Duodenal mucosa (tissue), 2 donors: ENCODE data around the gene FOXN3.

ENCODE experiments used
- H3K27ac ChIP-seq: one replicate; pipeline ENCODE4 v1.7.0; 2013; ENCODE audit warnings: low read depth, low read length
- H3K27me3 ChIP-seq, 2 donors: one replicate each; pipeline ENCODE4 v1.7.0; 2013; ENCODE audit warnings: low read length in 2 of 2, control low read depth in 1 of 2; ENCODE audit not compliant: insufficient read depth in 2 of 2, control insufficient read depth in 1 of 2
- H3K36me3 ChIP-seq, 2 donors: one replicate each; pipeline ENCODE4 v1.7.0; 2013; ENCODE audit warnings: low read length in 2 of 2, control low read depth in 1 of 2; ENCODE audit not compliant: insufficient read depth in 2 of 2, control insufficient read depth in 1 of 2
- H3K4me1 ChIP-seq, 2 donors: one replicate each; pipeline ENCODE4 v1.7.0; 2013; ENCODE audit warnings: low read length in 2 of 2, control low read depth in 1 of 2; ENCODE audit not compliant: insufficient read depth in 2 of 2, control insufficient read depth in 1 of 2
- H3K4me3 ChIP-seq, 2 donors: one replicate each; pipeline ENCODE4 v1.7.0; 2013; ENCODE audit warnings: low read length in 2 of 2, low read depth in 1 of 2
- H3K9ac ChIP-seq, 2 donors: one replicate each; pipeline ENCODE4 v1.7.0; 2013; ENCODE audit warnings: low read length in 2 of 2, low read depth in 1 of 2
- H3K9me3 ChIP-seq, 2 donors: one replicate each; pipeline ENCODE4 v1.7.0; 2013; ENCODE audit warnings: low read length in 2 of 2, control low read depth in 1 of 2; ENCODE audit not compliant: control insufficient read depth in 1 of 2

The FOXN3 gene

GRCh38 chr14:89422181-89422951, 5.3 kb upstream of the FOXN3 start:
- Histone ChIP-seq H3K36me3 (no peaks in the 10 kb centered on the region), H3K27me3 (no peaks in the 10 kb centered on the region), H3K4me3 (peak overlapping the region; percentile 44 to 50), H3K27ac (peak overlapping the region; percentile 46), H3K9ac (peak overlapping the region in 1 of 2 donors; percentile 41), H3K9me3 (no peaks in the 10 kb centered on the region), H3K4me1 (peaks cover 43 to 50% of the 10 kb centered on the region in 2 donors)

GRCh38 chr14:89420502-89420901, 3.5 kb upstream of the FOXN3 start:
- H3K27me3 ChIP-seq: no peaks in the 10 kb centered on the region
- H3K4me3 ChIP-seq: peak overlapping the region in 1 of 2 donors; percentile 1
- H3K36me3 ChIP-seq: no peaks in the 10 kb centered on the region
- H3K9ac ChIP-seq: no peak overlapping the region
- H3K9me3 ChIP-seq: no peaks in the 10 kb centered on the region
- H3K4me1 ChIP-seq: peaks cover 43 to 51% of the 10 kb centered on the region in 2 donors
- no peak overlapping the region for H3K27ac ChIP-seq

GRCh38 chr14:89419973-89420482, 3.0 kb upstream of the FOXN3 start:
- peaks cover 47 to 56% of the 10 kb centered on the region in 2 donors for H3K4me1 ChIP-seq
- H3K4me3 ChIP-seq: peak overlapping the region in 1 of 2 donors; percentile 1
- no peak overlapping the region for H3K9ac ChIP-seq
- no peaks in the 10 kb centered on the region for H3K36me3 ChIP-seq
- no peaks in the 10 kb centered on the region for H3K27me3 ChIP-seq
- H3K27ac ChIP-seq: no peak overlapping the region
- no peaks in the 10 kb centered on the region for H3K9me3 ChIP-seq

GRCh38 chr14:89418976-89419375, 1.9 kb upstream of the FOXN3 start:
- H3K9me3 ChIP-seq: no peaks in the 10 kb centered on the region
- H3K27ac ChIP-seq: no peak overlapping the region
- H3K9ac ChIP-seq: no peak overlapping the region
- no peak overlapping the region for H3K4me3 ChIP-seq
- no peaks in the 10 kb centered on the region for H3K27me3 ChIP-seq
- H3K4me1 ChIP-seq: peaks cover 47 to 56% of the 10 kb centered on the region in 2 donors
- H3K36me3 ChIP-seq: no peaks in the 10 kb centered on the region

GRCh38 chr14:89418452-89418851, 1.4 kb upstream of the FOXN3 start:
- Histone ChIP-seq H3K36me3 (no peaks in the 10 kb centered on the region), H3K27me3 (no peaks in the 10 kb centered on the region), H3K9ac (no peak overlapping the region), H3K4me3 (peak overlapping the region; percentile 70 to 90), H3K9me3 (no peaks in the 10 kb centered on the region), H3K4me1 (peaks cover 42 to 50% of the 10 kb centered on the region in 2 donors), H3K27ac (no peak overlapping the region)

GRCh38 chr14:89417465-89418225, 612 bp upstream of the FOXN3 start:
- Histone ChIP-seq H3K27me3 (no peaks in the 10 kb centered on the region), H3K4me3 (peak overlapping the region; percentile 70 to 90), H3K27ac (peak overlapping the region; percentile 85), H3K36me3 (no peaks in the 10 kb centered on the region), H3K9me3 (no peaks in the 10 kb centered on the region), H3K4me1 (peaks cover 41 to 43% of the 10 kb centered on the region in 2 donors), H3K9ac (peak overlapping the region; percentile 80 to 92)

- Histone ChIP-seq H3K4me3 (peak overlapping the region; percentile 70 to 90), H3K4me1 (peaks cover 33 to 36% of the 10 kb centered on the region in 2 donors), H3K27me3 (no peaks in the 10 kb centered on the region), H3K27ac (peak overlapping the region; percentile 91), H3K9me3 (no peaks in the 10 kb centered on the region), H3K36me3 (peaks cover 3 to 11% of the 10 kb centered on the region in 2 donors), H3K9ac (peak overlapping the region; percentile 63 to 93)
Measured at GRCh38 chr14:89416002-89416995, 734 bp downstream of the FOXN3 start.

GRCh38 chr14:89415159-89415558, 1.9 kb downstream of the FOXN3 start:
- Histone ChIP-seq H3K27me3 (no peaks in the 10 kb centered on the region), H3K9ac (peak overlapping the region; percentile 34 to 93), H3K27ac (no peak overlapping the region), H3K9me3 (no peaks in the 10 kb centered on the region), H3K4me3 (peak overlapping the region; percentile 70 to 90), H3K36me3 (peaks cover 10 to 21% of the 10 kb centered on the region in 2 donors), H3K4me1 (peaks cover 28 to 32% of the 10 kb centered on the region in 2 donors)

GRCh38 chr14:89411976-89412375, 5.1 kb downstream of the FOXN3 start:
- Histone ChIP-seq H3K4me1 (peaks cover 15 to 17% of the 10 kb centered on the region in 2 donors), H3K36me3 (peaks cover 15 to 26% of the 10 kb centered on the region in 2 donors), H3K27me3 (no peaks in the 10 kb centered on the region), H3K9me3 (no peaks in the 10 kb centered on the region), H3K4me3 (no peak overlapping the region), H3K27ac (no peak overlapping the region), H3K9ac (no peak overlapping the region)
